ENCODE data around the gene FHOD3. TPM values are rescaled to one million over a fixed set of nuclear protein-coding genes. Genes with fewer than 3 reads are reported as not detected.

FHOD3 gene
- total and polyA plus RNA-seq, 2 of the 8 experiments (the other 6 are each of a cell fraction or from before 2014, with no cell fraction given): 9.7 to 10.5 TPM

DNA sequence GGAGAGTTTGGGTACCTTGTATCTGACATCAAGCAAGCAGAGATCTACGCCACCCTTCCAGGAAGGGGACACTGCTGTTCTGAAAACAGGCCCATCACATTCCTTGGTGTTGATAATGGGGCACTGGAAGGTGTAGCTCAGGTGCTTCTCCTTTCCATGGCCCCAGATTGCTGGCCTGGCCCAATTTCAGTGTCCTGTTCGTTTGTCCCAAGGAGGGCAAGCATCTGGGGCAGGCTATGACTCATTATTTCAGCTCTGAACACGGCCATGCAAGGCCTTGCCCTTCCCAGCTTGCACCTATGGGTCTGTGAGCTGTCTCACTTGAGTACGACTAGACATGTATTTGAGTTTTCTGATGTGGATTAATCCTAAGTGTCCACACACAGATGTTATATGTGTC is 101.5 kb downstream of the FHOD3 start:
- Histone ChIP-seq H3K27me3 (replicated peaks in 1 of 4; ENCODE audit: control insufficient read depth in 3 of 4, extremely low read depth in 1 of 4, insufficient read depth in 3 of 4, low read length in 3 of 4) (no peaks in the 10 kb centered on the region), H3K14ac (ENCODE audit: insufficient read length) (no peak overlapping the region), H3K4ac (replicated peaks; ENCODE audit: insufficient read length, low read depth, low read length) (no peak overlapping the region), H3K9me3 (ENCODE audit: insufficient read depth in 2 of 2, low read depth in 1 of 2, low read length in 1 of 2) (peaks cover 2 to 6% of the 10 kb centered on the region in 2 experiments; a peak in 2 of 4 replicates), H2BK15ac (ENCODE audit: low read length) (no peak overlapping the region), H3K4me3 (ENCODE audit: extremely low read depth in 1 of 4, insufficient read depth in 2 of 4, low read depth in 3 of 4, low read length in 4 of 4) (no peak overlapping the region), H3K4me1 (replicated peaks in 1 of 4; ENCODE audit: control insufficient read depth in 3 of 4, insufficient read depth in 4 of 4, low read length in 3 of 4) (peaks cover 0 to 2% (median under 1%) of the 10 kb centered on the region in 4 experiments; a peak in 2 of 7 replicates), H2AK5ac (ENCODE audit: low read depth, low read length) (no peak overlapping the region), H3K27ac (ENCODE audit: low read depth, low read length) (no peak overlapping the region), H4K5ac (ENCODE audit: insufficient read length, low read depth, low read length) (no peak overlapping the region), H4K91ac (replicated peaks; ENCODE audit: insufficient read length, low read length) (no peak overlapping the region), H3K79me1 (ENCODE audit: low read depth, low read length) (no peaks in the 10 kb centered on the region; the same call in 1 of the 2 replicates), H3K36me3 (ENCODE audit: control insufficient read depth in 2 of 4, insufficient read depth in 4 of 4, low read length in 3 of 4) (no peaks in the 10 kb centered on the region), H2BK120ac (replicated peaks; ENCODE audit: low read depth, low read length) (no peak overlapping the region), H2BK5ac (ENCODE audit: low read depth, low read length) (no peak overlapping the region), H3K9ac (replicated peaks in 1 of 4; ENCODE audit: extremely low read depth in 1 of 4, low read depth in 3 of 4, low read length in 3 of 4) (no peak overlapping the region), H3K79me2 (ENCODE audit: control insufficient read depth in 1 of 2, insufficient read depth in 2 of 2, low read length in 2 of 2) (no peaks in the 10 kb centered on the region), H3K23ac (ENCODE audit: insufficient read length) (no peak overlapping the region), H2BK20ac (ENCODE audit: low read length) (no peak overlapping the region), H3K18ac (ENCODE audit: extremely low read depth, low read length) (no peak overlapping the region), H2BK12ac (ENCODE audit: low read depth, low read length) (no peak overlapping the region), H3K4me2 (ENCODE audit: insufficient read depth in 1 of 2, low read depth in 2 of 2, low read length in 2 of 2) (no peak overlapping the region), H3K56ac (replicated peaks; ENCODE audit: insufficient read length, low read depth, low read length) (no peak overlapping the region), H4K8ac (ENCODE audit: extremely low read depth, insufficient read depth, low read length) (no peak overlapping the region), H4K20me1 (replicated peaks in 1 of 2; ENCODE audit: control insufficient read depth in 1 of 2, insufficient read depth in 2 of 2, low read length in 2 of 2) (no peaks in the 10 kb centered on the region), H2AFZ (ENCODE audit: low read length) (no peak overlapping the region), H3K23me2 (ENCODE audit: low read depth, low read length) (0 out of 2 replicates have a peak, but pooled peaks cover 2% of the 10 kb centered on the region)
- POLR2A ChIA-PET (ENCODE audit: partially characterized antibody): interaction anchor here (0.7 to 1.3 kb wide), 3 partner anchors 11 to 88 kb away, joined by 3 read pairs; no protein-coding TSS in a partner anchor
- DNase-seq (ENCODE audit: low read depth in 1 of 2, low spot score in 2 of 2): no peak
- 86% methylated on average over 4 of the region's 4 CpGs; no CpG with 5 or more reads in 1 of the 2 experiments for WGBS, 2 experiments (ENCODE audit: extremely low coverage in 1 of 2, insufficient coverage in 1 of 2, insufficient read length in 1 of 2, insufficient replicate concordance in 2 of 2, low coverage in 1 of 2, low lambda C conversion rate in 2 of 2, missing lambda C conversion rate in 1 of 2)
- TF ChIP-seq SP2 (IDR thresholded peaks at IDR 0.05; ENCODE audit: low read length): no peak
- TF ChIP-seq RAD21 (IDR thresholded peaks at IDR 0.05 in 1 of 2, conservative IDR thresholded peaks at IDR 0.05 in 1 of 2; ENCODE audit: low read depth in 2 of 2, low read length in 2 of 2): no peak
- TF ChIP-seq, protein P1, sequence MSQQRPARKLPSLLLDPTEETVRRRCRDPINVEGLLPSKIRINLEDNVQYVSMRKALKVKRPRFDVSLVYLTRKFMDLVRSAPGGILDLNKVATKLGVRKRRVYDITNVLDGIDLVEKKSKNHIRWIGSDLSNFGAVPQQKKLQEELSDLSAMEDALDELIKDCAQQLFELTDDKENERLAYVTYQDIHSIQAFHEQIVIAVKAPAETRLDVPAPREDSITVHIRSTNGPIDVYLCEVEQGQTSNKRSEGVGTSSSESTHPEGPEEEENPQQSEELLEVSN (IDR thresholded peaks at IDR 0.05): no peak
- TF ChIP-seq TAF7 (optimal IDR thresholded peaks at IDR 0.05; ENCODE audit: borderline replicate concordance, low read depth, low read length): no peak
- TF ChIP-seq RNF2 (IDR thresholded peaks at IDR 0.05; ENCODE audit: borderline replicate concordance, low read depth, low read length, missing control alignments, poor library complexity, severe bottlenecking): no peak
- TF ChIP-seq SP1 (IDR thresholded peaks at IDR 0.05; ENCODE audit: low read depth, low read length): no peak
- TF ChIP-seq POLR2A (IDR thresholded peaks at IDR 0.05; ENCODE audit: control extremely low read depth in 1 of 2, low read depth in 2 of 2, low read length in 2 of 2): no peak
- TF ChIP-seq SUZ12 (IDR thresholded peaks at IDR 0.05; ENCODE audit: low read length): no peak
- TF ChIP-seq, protein P2, sequence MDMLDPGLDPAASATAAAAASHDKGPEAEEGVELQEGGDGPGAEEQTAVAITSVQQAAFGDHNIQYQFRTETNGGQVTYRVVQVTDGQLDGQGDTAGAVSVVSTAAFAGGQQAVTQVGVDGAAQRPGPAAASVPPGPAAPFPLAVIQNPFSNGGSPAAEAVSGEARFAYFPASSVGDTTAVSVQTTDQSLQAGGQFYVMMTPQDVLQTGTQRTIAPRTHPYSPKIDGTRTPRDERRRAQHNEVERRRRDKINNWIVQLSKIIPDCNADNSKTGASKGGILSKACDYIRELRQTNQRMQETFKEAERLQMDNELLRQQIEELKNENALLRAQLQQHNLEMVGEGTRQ (IDR thresholded peaks at IDR 0.05; ENCODE audit: low read length): no peak
- no peak for TF ChIP-seq JUND (IDR thresholded peaks at IDR 0.05; ENCODE audit: low read length)
- CTCF ChIA-PET (ENCODE audit: partially characterized antibody): interaction anchor here (1.1 to 3.9 kb wide), 5 partner anchors 10 to 399 kb away, joined by 3 to 31 read pairs (median 3); no protein-coding TSS in a partner anchor
- FAIRE-seq: no peak
